B cell (primary cell): ENCODE measurements around the gene DIP2B. TPM values are rescaled to one million over a fixed set of nuclear protein-coding genes. Genes with fewer than 3 reads are reported as not detected.
A peak's percentile ranks its signal among the peaks of the same experiment; 100 is the strongest.

Experiments used
- ATAC-seq: fragments of 200-7000 bp; cut with Tn5 transposase; one replicate; pipeline ENCODE4 v1.10.0; 2021; ENCODE audit warnings: low read depth, mild to moderate bottlenecking, moderate number of reproducible peaks, moderate library complexity
- CTCF ChIA-PET: fragments of 350-600 bp; sonication (Branson Sonifier 250); formaldehyde crosslinking; loops from one replicate; lab custom pipeline; 2021; ENCODE audit warnings: antibody characterized with exemption, inconsistent platforms; lab: Charles Lee
- POLR2A ChIA-PET: fragments of 350-600 bp; sonication (Branson Sonifier 250); formaldehyde crosslinking; loops from one replicate; lab custom pipeline; 2021; ENCODE audit warnings: antibody characterized with exemption; lab: Charles Lee
- DNase-seq: peaks from one replicate; pipeline ENCODE4 v3.0.0; 2013
- H2AFZ ChIP-seq: 2 replicates; pipeline ENCODE4 v1.6.1; 2012; ENCODE audit warnings: mild to moderate bottlenecking, low read depth, low read length; ENCODE audit not compliant: insufficient read depth, poor library complexity, severe bottlenecking
- H3K27ac ChIP-seq, 2 donors: 1 replicate in 1 of 2; 2 replicates in 1 of 2; pipeline ENCODE4 v1.5.1; 2012 to 2013; ENCODE audit warnings: low read length in 2 of 2, mild to moderate bottlenecking in 2 of 2, moderate library complexity in 1 of 2
- H3K27me3 ChIP-seq, 4 experiments: fragments of 200-600 bp in 1 of 4; sonication (generic) in 1 of 4; replicated peaks in 1 of 4; 1 replicate in 2 of 4; 2 replicates in 2 of 4; pipeline versions ENCODE4 v1.6.1 to v1.7.0; 2013 to 2016; ENCODE audit warnings: low read length in 3 of 4, mild to moderate bottlenecking in 2 of 4, mixed read lengths in 1 of 4, moderate library complexity in 1 of 4; ENCODE audit not compliant: insufficient read depth in 4 of 4, control insufficient read depth in 3 of 4; ENCODE audit errors: control extremely low read depth in 1 of 4
- H3K36me3 ChIP-seq, 2 experiments: replicated peaks in 1 of 2; 1 replicate in 1 of 2; 2 replicates in 1 of 2; pipeline versions ENCODE4 v1.6.1 to v1.7.1; 2013; ENCODE audit warnings: low read length in 1 of 2; ENCODE audit not compliant: insufficient read depth in 2 of 2, control insufficient read depth in 1 of 2; ENCODE audit errors: control extremely low read depth in 1 of 2, extremely low read depth in 1 of 2
- H3K4me1 ChIP-seq, 2 donors: fragments of 200-600 bp in 1 of 2; sonication (generic) in 1 of 2; 1 replicate in 1 of 2; 2 replicates in 1 of 2; pipeline versions ENCODE4 v1.5.1 to v1.6.1; 2013 to 2017; ENCODE audit warnings: low read length in 2 of 2; ENCODE audit not compliant: control insufficient read depth in 2 of 2, insufficient read depth in 2 of 2
- H3K4me2 ChIP-seq: replicated peaks from 2 replicates; pipeline ENCODE3; 2012; ENCODE audit warnings: mild to moderate bottlenecking, low read depth, low read length; ENCODE audit not compliant: poor library complexity, severe bottlenecking
- H3K4me3 ChIP-seq, 5 experiments: fragments of 200-600 bp in 1 of 5; sonication (generic) in 1 of 5; 1 replicate in 3 of 5; 2 replicates in 2 of 5; pipeline versions ENCODE4 v1.5.1 to v1.7.0; 2011 to 2016; ENCODE audit warnings: low read length in 4 of 5, mild to moderate bottlenecking in 4 of 5, low read depth in 2 of 5, control low read depth in 1 of 5, moderate library complexity in 1 of 5; ENCODE audit not compliant: insufficient read depth in 1 of 5; ENCODE audit errors: control extremely low read depth in 1 of 5, extremely low read depth in 1 of 5
- H3K79me2 ChIP-seq: fragments of 200-600 bp; sonication (generic); one replicate; pipeline ENCODE4 v1.6.0; 2016; ENCODE audit warnings: low read length; ENCODE audit not compliant: control insufficient read depth, insufficient read depth
- H3K9ac ChIP-seq: fragments of 200-600 bp; sonication (generic); 2 replicates; pipeline ENCODE4 v1.6.1; 2017; ENCODE audit warnings: mild to moderate bottlenecking, low read length, moderate library complexity
- H3K9me3 ChIP-seq, 3 donors: one replicate each; pipeline versions ENCODE4 v1.6.1 to v1.7.1; 2013; ENCODE audit warnings: low read length in 2 of 3; ENCODE audit not compliant: control insufficient read depth in 2 of 3, insufficient read depth in 1 of 3; ENCODE audit errors: control extremely low read depth in 1 of 3
- H4K20me1 ChIP-seq: 2 replicates; pipeline ENCODE4 v1.6.0; 2012; ENCODE audit warnings: mild to moderate bottlenecking, low read length; ENCODE audit not compliant: insufficient read depth, control insufficient read depth, poor library complexity, severe bottlenecking
- H3K27ac Mint-ChIP-seq: one replicate; pipeline ENCODE4 v1.8.0; 2021; ENCODE audit warnings: mixed read lengths
- H3K27me3 Mint-ChIP-seq: one replicate; pipeline ENCODE4 v1.8.0; 2021; ENCODE audit warnings: mixed read lengths
- H3K4me1 Mint-ChIP-seq: one replicate; pipeline ENCODE4 v1.8.0; 2021; ENCODE audit warnings: mixed read lengths
- H3K4me3 Mint-ChIP-seq: one replicate; pipeline ENCODE4 v1.8.0; 2021; ENCODE audit warnings: mixed read lengths
- H3K9me3 Mint-ChIP-seq: one replicate; pipeline ENCODE4 v1.8.0; 2022; ENCODE audit warnings: mixed read lengths; ENCODE audit not compliant: insufficient read depth
- CTCF ChIP-seq: fragments of 200-600 bp; IDR thresholded peaks from one replicate; pipeline ENCODE4 v1.8.0; 2022; ENCODE audit warnings: antibody characterized with exemption, mild to moderate bottlenecking
- EZH2 ChIP-seq: IDR thresholded peaks from 2 replicates; pipeline ENCODE4 v1.6.1; 2012; ENCODE audit warnings: borderline replicate concordance, low read depth, mild to moderate bottlenecking, moderate library complexity, low read length; ENCODE audit not compliant: insufficient read depth, poor library complexity, severe bottlenecking
- WGBS: methylation state at CpG from one replicate; pipeline ENCODE4 v1.1.5; 2013; ENCODE audit warnings: missing lambda C conversion rate; ENCODE audit not compliant: insufficient coverage; 5-methylcytosine and 5-hydroxymethylcytosine counted together
- intact Hi-C: fragments of 100-400 bp; cut with micrococcal nuclease; formaldehyde crosslinking; loops from one replicate; pipeline ENCODE4 v1.10.0; 2022
- polyA plus RNA-seq: library from polyadenylated mRNA; depleted of rRNA; stranded (reverse); fragments of >200 nt; gene quantifications from 2 replicates; pipeline ENCODE4 v1.2.3, GENCODE V29; 2012
- total RNA-seq, 2 donors: library from RNA; stranded (reverse); fragments of 120-200 nt in 1 of 2; gene quantifications; 1 replicate in 1 of 2; 2 replicates in 1 of 2; pipeline versions ENCODE4 v1.2.3 to v1.2.4, GENCODE V29; 2013 to 2022

DIP2B gene
- total and polyA plus RNA-seq, 2 donors (not counting 1 experiment from before 2014, with no cell fraction given) = 16.4 to 38.8 TPM

DNA sequence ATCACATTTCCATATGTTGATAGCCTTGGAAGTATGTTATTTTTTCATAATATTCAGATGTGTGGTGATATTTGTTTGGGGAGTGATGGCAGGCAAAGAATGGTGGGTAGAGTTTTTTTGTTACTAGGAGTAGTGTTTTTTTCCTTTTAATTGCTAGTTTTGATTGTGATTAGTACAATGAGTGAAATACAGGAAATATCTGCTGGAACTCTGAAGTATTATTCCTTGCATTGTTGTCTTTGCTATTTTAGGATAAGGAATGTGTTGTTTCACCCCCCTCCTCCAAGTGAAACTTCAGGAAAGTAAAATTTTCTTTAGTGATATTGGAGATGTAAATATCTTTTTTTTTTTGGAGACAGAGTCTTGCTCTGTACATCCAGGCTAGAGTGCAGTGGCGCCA is 105.4 kb downstream of the DIP2B start:
- H3K79me2 ChIP-seq = peaks cover 98% of the 10 kb centered on the region
- ChIA-PET POLR2A (no interaction called here), CTCF (no interaction called here)
- TF ChIP-seq CTCF = no peak
- no peak for TF ChIP-seq EZH2
- H2AFZ ChIP-seq = no peak overlapping the region
- no peaks in the 10 kb centered on the region for H3K9me3 ChIP-seq
- intact Hi-C loops = no loop called here
- DNase-seq (no peak), ATAC-seq (no peak)
- no peaks in the 10 kb centered on the region for H3K27me3 ChIP-seq
- Mint-ChIP-seq H3K4me1 (peaks cover 38% of the 10 kb centered on the region), H3K27me3 (no peaks in the 10 kb centered on the region), H3K9me3 (no peaks in the 10 kb centered on the region), H3K27ac (no peak overlapping the region), H3K4me3 (no peak overlapping the region)
- peaks cover 61% of the 10 kb centered on the region for H4K20me1 ChIP-seq
- no CpG with 5 or more reads among the region's 1 CpG for WGBS
- H3K4me2 ChIP-seq = no peak overlapping the region
- no peak overlapping the region for H3K9ac ChIP-seq
- H3K27ac ChIP-seq = no peak overlapping the region
- no peak overlapping the region for H3K4me3 ChIP-seq
- peaks cover 5 to 15% of the 10 kb centered on the region in 2 donors for H3K4me1 ChIP-seq
- peaks cover 5 to 8% of the 10 kb centered on the region in 2 experiments for H3K36me3 ChIP-seq

- H3K27ac Mint-ChIP-seq = no peak overlapping the region
- H3K27ac ChIP-seq = no peak overlapping the region
- intact Hi-C loops = no loop called here
- no peak overlapping the region for H3K4me2 ChIP-seq
- peaks cover 98% of the 10 kb centered on the region for H3K79me2 ChIP-seq
- H3K27me3 Mint-ChIP-seq = no peaks in the 10 kb centered on the region
- H3K4me1 Mint-ChIP-seq = peaks cover 39% of the 10 kb centered on the region
- ChIA-PET POLR2A (no interaction called here), CTCF (no interaction called here)
- no peaks in the 10 kb centered on the region for H3K27me3 ChIP-seq
- H3K4me1 ChIP-seq = peaks cover 5 to 19% of the 10 kb centered on the region in 2 donors
- TF ChIP-seq CTCF (no peak), EZH2 (no peak)
- H3K9ac ChIP-seq = peak overlapping the region; percentile 15
- H3K4me3 Mint-ChIP-seq = no peak overlapping the region
- H3K4me3 ChIP-seq = no peak overlapping the region
- peaks cover 5 to 8% of the 10 kb centered on the region in 2 experiments for H3K36me3 ChIP-seq
- peaks cover 60% of the 10 kb centered on the region for H4K20me1 ChIP-seq
- H3K9me3 ChIP-seq = no peaks in the 10 kb centered on the region
- no peak overlapping the region for H2AFZ ChIP-seq
- no peaks in the 10 kb centered on the region for H3K9me3 Mint-ChIP-seq
- WGBS = 95% methylated on average over 1 of the region's 10 CpGs
- DNase-seq (no peak), ATAC-seq (no peak)
Observed at GRCh38 chr12:50611021-50611744, 106.4 kb downstream of the DIP2B start.
